HepG2 (cell line): Measurements from ENCODE around the gene TMEM255B. TPM values are rescaled to one million over a fixed set of nuclear protein-coding genes. Genes with fewer than 3 reads are reported as not detected.

ENCODE experiments used
- ASH2L ChIP-seq: fragments of 300-600, 200-600 bp; sonication (generic); IDR thresholded peaks from 2 replicates; pipeline ENCODE4 v1.7.0; 2017; ENCODE audit warnings: low read depth, mild to moderate bottlenecking, moderate library complexity, mixed read lengths, low read length; ENCODE audit not compliant: insufficient read length
- DPF2 ChIP-seq: sonication (generic); formaldehyde crosslinking; IDR thresholded peaks from 2 replicates; pipeline ENCODE4 v1.4.0; 2020; ENCODE audit warnings: mild to moderate bottlenecking, low read depth, missing genetic modification reagents, borderline replicate concordance
- DR1 ChIP-seq: sonication (generic); formaldehyde crosslinking; IDR thresholded peaks from 2 replicates; pipeline ENCODE4 v1.8.0; 2021; ENCODE audit warnings: mild to moderate bottlenecking, missing genetic modification reagents, inconsistent platforms
- FOXA1 ChIP-seq, 2 experiments: fragments of 450-650 bp in 1 of 2; sonication (generic) in 1 of 2; formaldehyde crosslinking in 1 of 2; IDR thresholded peaks; 2 replicates each; pipeline versions ENCODE4 v1.4.0 to v1.6.1; 2016 to 2020; ENCODE audit warnings: missing genetic modification reagents in 1 of 2
- GABPB1 ChIP-seq: IDR thresholded peaks from 2 replicates; pipeline ENCODE4 v1.6.1; 2016; ENCODE audit warnings: mild to moderate bottlenecking, missing genetic modification reagents, moderate library complexity, missing compliant biosample characterization
- MTF2 ChIP-seq: sonication (generic); formaldehyde crosslinking; IDR thresholded peaks from 2 replicates; pipeline ENCODE4 v1.5.0; 2020; ENCODE audit warnings: missing genetic modification reagents, borderline replicate concordance
- NCOR1 ChIP-seq: fragments of 200-600 bp; sonication (generic); IDR thresholded peaks from 2 replicates; pipeline ENCODE4 v1.7.0; 2017; ENCODE audit warnings: antibody characterized with exemption, low read length, borderline replicate concordance
- SRSF1 ChIP-seq: fragments of 200-400 bp; formaldehyde crosslinking; optimal IDR thresholded peaks from 2 replicates; pipeline ENCODE3; 2017; ENCODE audit warnings: mild to moderate bottlenecking, low read depth, low read length, moderate library complexity
- TBX2 ChIP-seq: sonication (generic); formaldehyde crosslinking; IDR thresholded peaks from 2 replicates; pipeline ENCODE4 v1.5.0; 2020; ENCODE audit warnings: missing genetic modification reagents, mild to moderate bottlenecking, borderline replicate concordance
- TCF7L2 ChIP-seq: IDR thresholded peaks from 2 replicates; pipeline ENCODE4 v1.6.1; 2011; ENCODE audit warnings: mild to moderate bottlenecking, low read depth, low read length, moderate library complexity
- WIZ ChIP-seq: sonication (generic); formaldehyde crosslinking; IDR thresholded peaks from 2 replicates; pipeline ENCODE4 v1.5.1; 2020; ENCODE audit warnings: mild to moderate bottlenecking, missing genetic modification reagents
- ZBTB7B ChIP-seq: sonication (generic); formaldehyde crosslinking; IDR thresholded peaks from 2 replicates; pipeline ENCODE4 v1.4.0; 2020; ENCODE audit warnings: missing genetic modification reagents
- ZC3H4 ChIP-seq: sonication (generic); formaldehyde crosslinking; IDR thresholded peaks from 2 replicates; pipeline ENCODE4 v1.4.0; 2020; ENCODE audit warnings: missing genetic modification reagents, borderline replicate concordance
- ZNF180 ChIP-seq: sonication (generic); formaldehyde crosslinking; IDR thresholded peaks from 2 replicates; pipeline ENCODE4 v1.4.0; 2020; ENCODE audit warnings: low read depth, missing genetic modification reagents, borderline replicate concordance
- ZNF546 ChIP-seq: sonication (generic); formaldehyde crosslinking; conservative IDR thresholded peaks from 2 replicates; pipeline ENCODE4 v1.8.1; 2023; ENCODE audit warnings: mild to moderate bottlenecking, missing genetic modification reagents
- ZNF83 ChIP-seq: sonication (generic); formaldehyde crosslinking; IDR thresholded peaks from 2 replicates; pipeline ENCODE4 v1.4.0; 2020; ENCODE audit warnings: missing genetic modification reagents, mild to moderate bottlenecking, borderline replicate concordance
- polyA plus RNA-seq, 8 experiments: library from polyadenylated mRNA; depleted of rRNA in 3 of 8; stranded (reverse) in 7 of 8; unstranded in 1 of 8; fragments of >200 nt; fragmentation: Illumina TruSeq in 4 of 8; extraction: Trizol in 4 of 8; gene quantifications; 2 replicates each; pipeline versions ENCODE4 v1.2.1 to v1.2.3, GENCODE V29; 2011 to 2016; ENCODE audit warnings: low read depth in 4 of 8, missing spikeins in 1 of 8, mixed read lengths in 1 of 8; ENCODE audit not compliant: insufficient read depth in 1 of 8
- total RNA-seq, 5 experiments: library from RNA; depleted of rRNA; stranded (reverse); fragments of >200 nt; fragmentation: Illumina TruSeq; extraction: Trizol; gene quantifications; 2 replicates each; pipeline ENCODE4 v1.2.3, GENCODE V29; 2016; ENCODE audit warnings: low read depth in 1 of 5
- TF ChIP-seq, protein P1 (sequence below): sonication (generic); formaldehyde crosslinking; conservative IDR thresholded peaks from 2 replicates; pipeline ENCODE4 v1.4.0; 2020; ENCODE audit warnings: mild to moderate bottlenecking, missing genetic modification reagents, moderate library complexity
- TF ChIP-seq, protein P2 (sequence below): sonication (generic); formaldehyde crosslinking; IDR thresholded peaks from 2 replicates; pipeline ENCODE4 v1.5.0; 2020; ENCODE audit warnings: missing genetic modification reagents
- TF ChIP-seq, protein P3 (sequence below): sonication (generic); formaldehyde crosslinking; IDR thresholded peaks from 2 replicates; pipeline ENCODE4 v1.4.0; 2020; ENCODE audit warnings: missing genetic modification reagents
- TF ChIP-seq, protein P4 (sequence below): sonication (generic); formaldehyde crosslinking; IDR thresholded peaks from 2 replicates; pipeline ENCODE4 v1.5.0; 2020; ENCODE audit warnings: missing genetic modification reagents
- TF ChIP-seq, protein P5 (sequence below): sonication (generic); formaldehyde crosslinking; IDR thresholded peaks from 2 replicates; pipeline ENCODE4 v1.5.1; 2020; ENCODE audit warnings: mild to moderate bottlenecking, moderate library complexity, missing genetic modification reagents

The TMEM255B gene
- total and polyA plus RNA-seq, 2 of the 13 experiments (the other 11 are each of a cell fraction or from before 2014, with no cell fraction given): not detected

DNA sequence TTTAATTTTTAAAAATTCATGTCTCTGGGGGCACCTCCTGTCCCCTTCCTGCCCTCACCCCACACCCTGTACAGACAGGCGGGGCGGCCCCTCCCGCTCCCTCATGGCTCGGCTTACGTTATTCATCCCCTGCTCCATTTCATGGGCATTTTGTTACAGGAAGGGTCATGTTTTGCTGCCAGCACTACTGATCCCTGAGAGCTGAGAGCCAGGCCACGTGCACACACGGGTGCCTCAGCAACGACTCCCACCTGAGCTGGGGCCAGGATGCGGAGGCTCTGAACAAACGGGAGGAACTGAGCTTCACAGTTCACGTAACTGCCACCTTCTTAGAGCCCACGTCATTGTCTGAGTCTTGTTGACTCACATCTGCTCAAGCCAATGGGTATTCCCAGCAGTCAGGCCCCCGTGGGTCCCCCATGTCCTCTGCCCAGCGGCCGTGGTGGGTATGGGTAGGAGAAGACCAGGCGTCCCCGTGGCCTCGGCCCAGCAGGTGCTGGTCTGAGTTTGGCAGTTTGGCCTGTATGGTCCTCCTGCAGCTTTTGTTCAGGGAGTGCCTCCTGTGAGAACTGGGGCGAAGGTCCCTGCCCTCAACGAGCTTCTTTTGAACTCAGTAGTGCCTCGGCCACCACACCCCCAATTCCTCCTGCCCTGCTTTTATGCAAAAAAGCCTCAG lies 16.4 kb upstream of the TMEM255B start (continued):
- TF ChIP-seq, protein P1, sequence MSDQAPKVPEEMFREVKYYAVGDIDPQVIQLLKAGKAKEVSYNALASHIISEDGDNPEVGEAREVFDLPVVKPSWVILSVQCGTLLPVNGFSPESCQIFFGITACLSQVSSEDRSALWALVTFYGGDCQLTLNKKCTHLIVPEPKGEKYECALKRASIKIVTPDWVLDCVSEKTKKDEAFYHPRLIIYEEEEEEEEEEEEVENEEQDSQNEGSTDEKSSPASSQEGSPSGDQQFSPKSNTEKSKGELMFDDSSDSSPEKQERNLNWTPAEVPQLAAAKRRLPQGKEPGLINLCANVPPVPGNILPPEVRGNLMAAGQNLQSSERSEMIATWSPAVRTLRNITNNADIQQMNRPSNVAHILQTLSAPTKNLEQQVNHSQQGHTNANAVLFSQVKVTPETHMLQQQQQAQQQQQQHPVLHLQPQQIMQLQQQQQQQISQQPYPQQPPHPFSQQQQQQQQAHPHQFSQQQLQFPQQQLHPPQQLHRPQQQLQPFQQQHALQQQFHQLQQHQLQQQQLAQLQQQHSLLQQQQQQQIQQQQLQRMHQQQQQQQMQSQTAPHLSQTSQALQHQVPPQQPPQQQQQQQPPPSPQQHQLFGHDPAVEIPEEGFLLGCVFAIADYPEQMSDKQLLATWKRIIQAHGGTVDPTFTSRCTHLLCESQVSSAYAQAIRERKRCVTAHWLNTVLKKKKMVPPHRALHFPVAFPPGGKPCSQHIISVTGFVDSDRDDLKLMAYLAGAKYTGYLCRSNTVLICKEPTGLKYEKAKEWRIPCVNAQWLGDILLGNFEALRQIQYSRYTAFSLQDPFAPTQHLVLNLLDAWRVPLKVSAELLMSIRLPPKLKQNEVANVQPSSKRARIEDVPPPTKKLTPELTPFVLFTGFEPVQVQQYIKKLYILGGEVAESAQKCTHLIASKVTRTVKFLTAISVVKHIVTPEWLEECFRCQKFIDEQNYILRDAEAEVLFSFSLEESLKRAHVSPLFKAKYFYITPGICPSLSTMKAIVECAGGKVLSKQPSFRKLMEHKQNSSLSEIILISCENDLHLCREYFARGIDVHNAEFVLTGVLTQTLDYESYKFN (CRISPR knock-in tag): no peak
- no peak for TF ChIP-seq WIZ (CRISPR knock-in tag)
- TF ChIP-seq ZBTB7B: no peak
- 0 out of 2 replicates have a peak, but pooled peaks have one; percentile 29 for TF ChIP-seq MTF2
- TF ChIP-seq ZC3H4: 0 out of 2 replicates have a peak, but pooled peaks have one; percentile 33
- peak; percentile 74 for TF ChIP-seq ZNF546
- TF ChIP-seq, protein P2, sequence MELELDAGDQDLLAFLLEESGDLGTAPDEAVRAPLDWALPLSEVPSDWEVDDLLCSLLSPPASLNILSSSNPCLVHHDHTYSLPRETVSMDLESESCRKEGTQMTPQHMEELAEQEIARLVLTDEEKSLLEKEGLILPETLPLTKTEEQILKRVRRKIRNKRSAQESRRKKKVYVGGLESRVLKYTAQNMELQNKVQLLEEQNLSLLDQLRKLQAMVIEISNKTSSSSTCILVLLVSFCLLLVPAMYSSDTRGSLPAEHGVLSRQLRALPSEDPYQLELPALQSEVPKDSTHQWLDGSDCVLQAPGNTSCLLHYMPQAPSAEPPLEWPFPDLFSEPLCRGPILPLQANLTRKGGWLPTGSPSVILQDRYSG (CRISPR knock-in tag): no peak
- no peak for TF ChIP-seq ASH2L
- no peak for TF ChIP-seq ZNF83
- TF ChIP-seq TCF7L2: no peak
- no peak for TF ChIP-seq FOXA1 (IDR thresholded peaks at IDR 0.05)
- 0 out of 2 replicates have a peak, but pooled peaks have one; percentile 19 for TF ChIP-seq FOXA1 (CRISPR knock-in tag; IDR thresholded peaks at IDR 0.05)
- TF ChIP-seq, protein P3, sequence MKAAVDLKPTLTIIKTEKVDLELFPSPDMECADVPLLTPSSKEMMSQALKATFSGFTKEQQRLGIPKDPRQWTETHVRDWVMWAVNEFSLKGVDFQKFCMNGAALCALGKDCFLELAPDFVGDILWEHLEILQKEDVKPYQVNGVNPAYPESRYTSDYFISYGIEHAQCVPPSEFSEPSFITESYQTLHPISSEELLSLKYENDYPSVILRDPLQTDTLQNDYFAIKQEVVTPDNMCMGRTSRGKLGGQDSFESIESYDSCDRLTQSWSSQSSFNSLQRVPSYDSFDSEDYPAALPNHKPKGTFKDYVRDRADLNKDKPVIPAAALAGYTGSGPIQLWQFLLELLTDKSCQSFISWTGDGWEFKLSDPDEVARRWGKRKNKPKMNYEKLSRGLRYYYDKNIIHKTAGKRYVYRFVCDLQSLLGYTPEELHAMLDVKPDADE (CRISPR knock-in tag): no peak
- peak; percentile 27; the same call in 1 of the 2 replicates for TF ChIP-seq NCOR1
- TF ChIP-seq ZNF180 (CRISPR knock-in tag): no peak
- TF ChIP-seq TBX2 (CRISPR knock-in tag): no peak
- TF ChIP-seq DR1: no peak
- no peak for TF ChIP-seq SRSF1
- TF ChIP-seq GABPB1 (CRISPR knock-in tag): 0 out of 2 replicates have a peak, but pooled peaks have one; percentile 15
- TF ChIP-seq, protein P4, sequence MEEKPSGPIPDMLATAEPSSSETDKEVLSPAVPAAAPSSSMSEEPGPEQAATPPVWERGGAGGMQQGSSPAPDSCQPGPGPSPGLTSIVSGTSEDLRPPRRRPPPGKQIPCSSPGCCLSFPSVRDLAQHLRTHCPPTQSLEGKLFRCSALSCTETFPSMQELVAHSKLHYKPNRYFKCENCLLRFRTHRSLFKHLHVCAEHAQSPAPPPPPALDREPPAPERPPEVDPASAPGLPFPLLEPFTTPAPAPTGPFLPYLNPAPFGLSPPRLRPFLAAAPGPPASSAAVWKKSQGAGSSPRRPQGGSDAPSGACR (CRISPR knock-in tag): 0 out of 2 replicates have a peak, but pooled peaks have one; percentile 74
- no peak for TF ChIP-seq DPF2 (CRISPR knock-in tag)
- TF ChIP-seq, protein P5, sequence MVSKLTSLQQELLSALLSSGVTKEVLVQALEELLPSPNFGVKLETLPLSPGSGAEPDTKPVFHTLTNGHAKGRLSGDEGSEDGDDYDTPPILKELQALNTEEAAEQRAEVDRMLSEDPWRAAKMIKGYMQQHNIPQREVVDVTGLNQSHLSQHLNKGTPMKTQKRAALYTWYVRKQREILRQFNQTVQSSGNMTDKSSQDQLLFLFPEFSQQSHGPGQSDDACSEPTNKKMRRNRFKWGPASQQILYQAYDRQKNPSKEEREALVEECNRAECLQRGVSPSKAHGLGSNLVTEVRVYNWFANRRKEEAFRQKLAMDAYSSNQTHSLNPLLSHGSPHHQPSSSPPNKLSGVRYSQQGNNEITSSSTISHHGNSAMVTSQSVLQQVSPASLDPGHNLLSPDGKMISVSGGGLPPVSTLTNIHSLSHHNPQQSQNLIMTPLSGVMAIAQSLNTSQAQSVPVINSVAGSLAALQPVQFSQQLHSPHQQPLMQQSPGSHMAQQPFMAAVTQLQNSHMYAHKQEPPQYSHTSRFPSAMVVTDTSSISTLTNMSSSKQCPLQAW: 0 out of 2 replicates have a peak, but pooled peaks have one; percentile 11
